Measurements from ENCODE around the gene FILIP1L. TPM values are rescaled to one million over a fixed set of nuclear protein-coding genes. Genes with fewer than 3 reads are reported as not detected.
A peak's percentile ranks its signal among the peaks of the same experiment; 100 is the strongest.

The FILIP1L gene
- total RNA-seq, 4 donors from 2014 or later = 4.4 to 17.7 (median 13.2) TPM

DNA sequence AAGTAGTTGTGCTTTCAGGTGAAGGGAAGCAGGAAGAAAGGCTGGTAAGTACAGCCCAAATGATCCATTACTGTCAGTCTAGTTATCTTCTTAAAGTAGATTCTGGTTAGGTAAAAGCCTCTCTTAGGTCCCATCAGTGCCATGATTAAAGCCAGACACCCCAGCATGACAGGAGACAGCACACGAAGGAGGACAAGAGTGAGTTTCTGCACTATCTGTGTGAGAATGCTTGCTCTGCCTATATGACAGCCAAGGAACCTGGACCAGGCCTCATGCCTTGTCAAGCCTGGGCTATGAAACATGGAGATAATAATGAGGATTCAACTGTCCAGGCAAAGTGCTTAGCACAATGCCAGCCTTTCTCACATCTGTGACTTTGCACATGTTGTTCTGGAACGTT is 13.5 kb upstream of the FILIP1L start:
- no peak for TF ChIP-seq POLR2A (IDR thresholded peaks at IDR 0.05)
- TF ChIP-seq, protein P1, sequence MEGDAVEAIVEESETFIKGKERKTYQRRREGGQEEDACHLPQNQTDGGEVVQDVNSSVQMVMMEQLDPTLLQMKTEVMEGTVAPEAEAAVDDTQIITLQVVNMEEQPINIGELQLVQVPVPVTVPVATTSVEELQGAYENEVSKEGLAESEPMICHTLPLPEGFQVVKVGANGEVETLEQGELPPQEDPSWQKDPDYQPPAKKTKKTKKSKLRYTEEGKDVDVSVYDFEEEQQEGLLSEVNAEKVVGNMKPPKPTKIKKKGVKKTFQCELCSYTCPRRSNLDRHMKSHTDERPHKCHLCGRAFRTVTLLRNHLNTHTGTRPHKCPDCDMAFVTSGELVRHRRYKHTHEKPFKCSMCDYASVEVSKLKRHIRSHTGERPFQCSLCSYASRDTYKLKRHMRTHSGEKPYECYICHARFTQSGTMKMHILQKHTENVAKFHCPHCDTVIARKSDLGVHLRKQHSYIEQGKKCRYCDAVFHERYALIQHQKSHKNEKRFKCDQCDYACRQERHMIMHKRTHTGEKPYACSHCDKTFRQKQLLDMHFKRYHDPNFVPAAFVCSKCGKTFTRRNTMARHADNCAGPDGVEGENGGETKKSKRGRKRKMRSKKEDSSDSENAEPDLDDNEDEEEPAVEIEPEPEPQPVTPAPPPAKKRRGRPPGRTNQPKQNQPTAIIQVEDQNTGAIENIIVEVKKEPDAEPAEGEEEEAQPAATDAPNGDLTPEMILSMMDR (IDR thresholded peaks at IDR 0.05) = no peak
- H3K4me1 ChIP-seq = no peaks in the 10 kb centered on the region
- no peaks in the 10 kb centered on the region for H3K9me3 ChIP-seq
- no peak overlapping the region for H3K27ac ChIP-seq
- intact Hi-C loops (cut with DNase I) = no loop called here
- H3K36me3 ChIP-seq = no peaks in the 10 kb centered on the region
- H3K4me3 ChIP-seq (replicated peaks in 1 of 3) = no peak overlapping the region
- DNase-seq = no peak
- WGBS, 2 donors = 83 to 87% methylated on average over 2 of the region's 2 CpGs
- no peaks in the 10 kb centered on the region for H3K27me3 ChIP-seq

DNA sequence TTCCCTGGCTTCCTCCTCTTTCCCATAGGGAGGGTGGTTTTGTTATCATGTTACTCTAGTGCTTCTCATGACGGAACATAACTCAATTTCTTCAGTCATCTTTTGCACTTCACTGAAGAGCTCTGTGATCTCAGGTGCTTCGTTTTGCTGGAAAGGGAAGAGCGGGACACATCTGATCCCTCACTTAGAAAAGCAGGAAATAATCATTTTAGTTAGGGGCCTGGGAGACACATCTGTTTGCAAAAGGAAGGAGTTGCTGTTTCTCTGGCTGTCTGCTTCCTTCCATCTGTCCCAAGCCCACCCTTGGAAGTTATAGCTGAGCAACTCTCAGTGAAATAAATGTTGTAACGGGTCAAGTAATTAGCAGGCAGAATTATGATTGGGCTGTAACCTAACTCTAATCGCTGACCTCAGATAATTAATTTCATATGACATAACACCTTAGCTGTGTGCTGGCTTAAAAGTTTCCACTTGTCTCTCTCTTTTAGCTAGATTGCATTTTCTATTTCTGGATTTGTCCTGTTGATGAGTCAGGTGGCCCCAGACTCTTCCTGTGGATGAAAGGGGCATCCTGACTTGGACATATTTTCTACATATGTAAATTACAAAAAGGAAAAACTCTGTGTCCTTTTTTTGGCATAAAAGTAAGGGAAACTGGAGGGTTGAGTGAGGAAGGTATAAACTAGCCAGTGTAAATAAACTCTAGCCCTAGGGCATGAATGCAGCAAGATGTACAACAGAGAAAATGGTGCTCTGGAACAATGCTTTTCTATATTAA is 11.0 kb upstream of the FILIP1L start:
- 72 to 83% methylated on average over 5 of the region's 5 CpGs for WGBS, 2 donors
- intact Hi-C loops (cut with DNase I) = no loop called here
- no peaks in the 10 kb centered on the region for H3K36me3 ChIP-seq

DNA sequence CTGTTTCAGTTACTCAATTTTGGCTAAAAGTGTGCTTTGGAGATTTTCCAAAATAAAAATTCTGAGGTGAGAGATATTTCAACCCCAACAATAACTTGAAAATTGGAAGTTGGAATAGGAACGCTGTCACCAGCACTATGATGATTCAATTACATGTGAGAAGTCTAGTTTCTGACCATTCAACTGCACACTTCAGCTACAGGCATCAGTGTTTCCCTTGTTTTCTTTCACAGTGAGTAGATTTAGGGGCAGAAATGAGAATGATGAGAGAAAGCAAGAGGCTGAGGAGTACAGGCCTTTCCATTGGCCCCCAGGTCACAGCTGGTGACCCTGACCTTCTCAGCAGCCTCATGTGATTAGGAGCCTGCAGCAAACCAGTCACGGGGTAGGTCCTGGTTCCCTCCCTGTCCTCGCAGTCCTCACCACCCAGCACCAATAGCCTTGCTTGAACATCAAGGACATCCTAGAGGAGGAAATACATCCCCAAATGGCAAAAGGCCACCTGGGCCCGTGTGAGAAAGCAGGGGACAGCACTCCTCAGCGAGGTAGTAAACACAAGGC is 10.0 kb upstream of the FILIP1L start:
- intact Hi-C loops (cut with DNase I) = no loop called here
- Histone ChIP-seq H3K36me3 (no peaks in the 10 kb centered on the region), H3K27me3 (no peaks in the 10 kb centered on the region), H3K4me1 (no peaks in the 10 kb centered on the region), H3K4me3 (replicated peaks in 1 of 3) (no peak overlapping the region), H3K27ac (peak overlapping the region in 1 of 3 donors; percentile 30), H3K9me3 (no peaks in the 10 kb centered on the region)
- DNase-seq = no peak
- 78 to 83% methylated on average over 5 of the region's 5 CpGs for WGBS, 2 donors
- TF ChIP-seq, protein P1 (IDR thresholded peaks at IDR 0.05) = no peak
- no peak for TF ChIP-seq POLR2A (IDR thresholded peaks at IDR 0.05)

More for the DNA sequence above, 11.0 kb upstream of the FILIP1L start:
- no peak overlapping the region for H3K4me3 ChIP-seq (replicated peaks in 1 of 3)
- no peak for TF ChIP-seq POLR2A (IDR thresholded peaks at IDR 0.05)
- TF ChIP-seq, protein P1 (IDR thresholded peaks at IDR 0.05) = no peak
- no peak for DNase-seq
- H3K4me1 ChIP-seq = no peaks in the 10 kb centered on the region
- H3K27me3 ChIP-seq = no peaks in the 10 kb centered on the region
- H3K9me3 ChIP-seq = no peaks in the 10 kb centered on the region
- H3K27ac ChIP-seq = peak overlapping the region in 1 of 3 donors; percentile 30

DNA sequence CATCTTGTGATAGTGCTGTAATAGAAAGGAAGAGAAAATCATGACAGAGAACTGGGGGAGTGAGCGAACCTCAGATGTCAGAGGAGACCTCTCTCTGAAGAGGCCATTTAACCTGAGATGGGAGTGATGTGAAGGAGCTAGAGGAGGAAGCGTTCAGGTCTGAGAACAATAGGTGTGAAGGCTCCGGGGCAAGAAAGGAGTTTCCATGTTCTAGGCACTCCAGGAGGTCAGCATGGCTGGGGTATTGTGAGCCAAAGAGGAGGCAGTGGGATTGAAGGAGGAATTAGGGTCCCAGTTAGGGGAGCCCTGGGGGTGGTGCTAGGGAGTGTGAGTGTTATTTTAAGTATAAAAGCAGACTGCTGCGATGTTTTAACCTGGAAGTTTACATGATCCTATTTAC is 8.8 kb upstream of the FILIP1L start:
- Histone ChIP-seq H3K36me3 (no peaks in the 10 kb centered on the region), H3K4me1 (no peaks in the 10 kb centered on the region), H3K27ac (no peak overlapping the region), H3K4me3 (replicated peaks in 1 of 3) (no peak overlapping the region), H3K9me3 (no peaks in the 10 kb centered on the region), H3K27me3 (no peaks in the 10 kb centered on the region)
- DNase-seq = no peak
- 74 to 88% methylated on average over 4 of the region's 4 CpGs for WGBS, 2 donors
- intact Hi-C loops (cut with DNase I) = no loop called here
- TF ChIP-seq, protein P1 (IDR thresholded peaks at IDR 0.05) = no peak
- TF ChIP-seq POLR2A (IDR thresholded peaks at IDR 0.05) = no peak

DNA sequence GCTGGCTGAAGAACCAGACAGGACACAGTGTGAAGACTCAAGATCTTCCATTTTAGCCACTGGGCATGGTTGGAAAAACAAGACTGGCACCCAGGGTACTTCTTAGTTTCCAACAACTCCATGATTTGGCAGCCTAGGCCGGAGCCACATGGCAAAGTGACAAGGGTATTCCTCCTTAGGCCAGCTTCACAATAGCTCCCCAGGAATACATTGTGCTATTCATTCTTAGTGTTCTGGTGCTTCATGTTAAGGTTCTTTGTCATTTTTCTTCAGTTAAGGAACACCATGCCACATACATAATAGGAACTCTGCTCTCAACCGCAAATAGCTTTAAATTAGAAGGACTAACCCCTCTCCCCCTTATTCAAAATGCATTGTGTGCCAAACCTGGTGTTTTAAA is 8.0 kb upstream of the FILIP1L start:
- no peak overlapping the region for H3K27ac ChIP-seq
- WGBS, 2 donors = 99 to 100% methylated on average over 2 of the region's 2 CpGs
- H3K9me3 ChIP-seq = no peaks in the 10 kb centered on the region
- no peaks in the 10 kb centered on the region for H3K27me3 ChIP-seq
- H3K4me3 ChIP-seq (replicated peaks in 1 of 3) = no peak overlapping the region
- TF ChIP-seq POLR2A (IDR thresholded peaks at IDR 0.05) = no peak
- TF ChIP-seq, protein P1 (IDR thresholded peaks at IDR 0.05) = no peak
- intact Hi-C loops (cut with DNase I) = no loop called here
- no peaks in the 10 kb centered on the region for H3K36me3 ChIP-seq
- no peaks in the 10 kb centered on the region for H3K4me1 ChIP-seq
- DNase-seq = no peak

Data from thyroid gland (tissue), 4 donors.